OCI-LY7 (cell line): Measurements from ENCODE around the gene NF1. TPM values are rescaled to one million over a fixed set of nuclear protein-coding genes. Genes with fewer than 3 reads are reported as not detected.

Source experiments
- BruUV-seq: library from RNA; stranded (reverse); fragments of 400-500 nt; replicated peaks from 2 replicates; lab custom pipeline; 2021; lab: Mats Ljungman, UMichigan
- CTCF ChIA-PET: fragments of 300-600 bp; sonication (Branson Sonifier 250); formaldehyde crosslinking; loops from one replicate; lab custom pipeline; 2022; ENCODE audit warnings: antibody characterized with exemption; ENCODE audit not compliant: unreplicated experiment; lab: Charles Lee
- POLR2A ChIA-PET: fragments of 300-600 bp; sonication (Branson Sonifier 250); formaldehyde crosslinking; loops from one replicate; lab custom pipeline; 2022; ENCODE audit warnings: antibody characterized with exemption; lab: Charles Lee
- DNase-seq: peaks from one replicate; pipeline ENCODE4 v3.0.0-alpha.2; 2015; ENCODE audit warnings: low spot score
- H2AFZ ChIP-seq: fragments of 200-600 bp; sonication (generic), shearing (Covaris generic); 2 replicates; pipeline ENCODE4 v1.6.1; 2014; ENCODE audit warnings: mild to moderate bottlenecking, antibody characterized with exemption, low read length, moderate library complexity
- H3K27ac ChIP-seq: fragments of 200-600 bp; sonication (generic); 2 replicates; pipeline ENCODE4 v1.5.1; 2014; ENCODE audit warnings: mixed run types, low read depth, mild to moderate bottlenecking, moderate library complexity, low read length, inconsistent platforms; ENCODE audit not compliant: poor library complexity, severe bottlenecking
- H3K36me3 ChIP-seq: fragments of 200-600 bp; sonication (generic); 2 replicates; pipeline ENCODE4 v1.6.1; 2014; ENCODE audit warnings: mild to moderate bottlenecking, antibody characterized with exemption, low read length, moderate library complexity, mixed read lengths; ENCODE audit not compliant: insufficient read depth
- H3K4me1 ChIP-seq: fragments of 200-600 bp; sonication (generic); 2 replicates; pipeline ENCODE4 v1.5.1; 2014; ENCODE audit warnings: mild to moderate bottlenecking, low read length; ENCODE audit not compliant: insufficient read depth, poor library complexity, severe bottlenecking
- H3K4me2 ChIP-seq: fragments of 200-600 bp; sonication (generic); 2 replicates; pipeline ENCODE4 v1.6.1; 2014; ENCODE audit warnings: mild to moderate bottlenecking, low read length
- H3K4me3 ChIP-seq: fragments of 200-600 bp; sonication (generic); 2 replicates; pipeline ENCODE4 v1.5.1; 2014; ENCODE audit warnings: mild to moderate bottlenecking, low read depth, low read length; ENCODE audit not compliant: poor library complexity, severe bottlenecking
- H3K79me2 ChIP-seq: fragments of 200-600 bp; sonication (generic); 2 replicates; pipeline ENCODE4 v1.6.1; 2016; ENCODE audit warnings: low read depth, mild to moderate bottlenecking, low read length, moderate library complexity, mixed read lengths; ENCODE audit not compliant: insufficient read depth
- H3K9me2 ChIP-seq: fragments of 200-600 bp; sonication (generic); 2 replicates; pipeline ENCODE4 v1.6.1; 2016; ENCODE audit warnings: mild to moderate bottlenecking, low read length, mixed read lengths; ENCODE audit not compliant: insufficient read depth
- H3K9me3 ChIP-seq: fragments of 200-600 bp; sonication (generic); 2 replicates; pipeline ENCODE4 v1.6.1; 2014; ENCODE audit warnings: mild to moderate bottlenecking, mixed run types, low read length, mixed read lengths
- H4K20me1 ChIP-seq: fragments of 200-600 bp; sonication (generic); 2 replicates; pipeline ENCODE4 v1.6.1; 2014; ENCODE audit warnings: mild to moderate bottlenecking, antibody characterized with exemption, low read length, moderate library complexity, mixed read lengths; ENCODE audit not compliant: insufficient read depth
- EZH2phosphoT487 ChIP-seq: fragments of 200-600 bp; sonication (generic); IDR thresholded peaks from 2 replicates; pipeline ENCODE4 v1.6.1; 2018; ENCODE audit warnings: low read depth, borderline replicate concordance, mild to moderate bottlenecking, mixed run types, antibody characterized with exemption, low read length, moderate library complexity, mixed read lengths
- intact Hi-C: fragments of 100-400 bp; cut with micrococcal nuclease; formaldehyde crosslinking; loops from one replicate; pipeline ENCODE4 v1.10.0; 2022; ENCODE audit not compliant: unreplicated experiment
- total RNA-seq, 2 experiments: library from RNA; depleted of rRNA in 1 of 2; stranded (reverse); fragments of >200 nt in 1 of 2; shearing (Covaris generic) in 1 of 2; gene quantifications; 2 replicates each; pipeline ENCODE4 v1.2.3, GENCODE V29; 2014 to 2022
- TF ChIP-seq, protein P1 (sequence below): fragments of 200-600 bp; sonication (generic); conservative IDR thresholded peaks from 2 replicates; pipeline ENCODE4 v1.5.1; 2014; ENCODE audit warnings: mild to moderate bottlenecking, antibody characterized with exemption, low read length, moderate library complexity, mixed read lengths

NF1 gene
- total RNA-seq, 2 experiments from 2014 or later: 38.7 to 64.8 TPM

DNA sequence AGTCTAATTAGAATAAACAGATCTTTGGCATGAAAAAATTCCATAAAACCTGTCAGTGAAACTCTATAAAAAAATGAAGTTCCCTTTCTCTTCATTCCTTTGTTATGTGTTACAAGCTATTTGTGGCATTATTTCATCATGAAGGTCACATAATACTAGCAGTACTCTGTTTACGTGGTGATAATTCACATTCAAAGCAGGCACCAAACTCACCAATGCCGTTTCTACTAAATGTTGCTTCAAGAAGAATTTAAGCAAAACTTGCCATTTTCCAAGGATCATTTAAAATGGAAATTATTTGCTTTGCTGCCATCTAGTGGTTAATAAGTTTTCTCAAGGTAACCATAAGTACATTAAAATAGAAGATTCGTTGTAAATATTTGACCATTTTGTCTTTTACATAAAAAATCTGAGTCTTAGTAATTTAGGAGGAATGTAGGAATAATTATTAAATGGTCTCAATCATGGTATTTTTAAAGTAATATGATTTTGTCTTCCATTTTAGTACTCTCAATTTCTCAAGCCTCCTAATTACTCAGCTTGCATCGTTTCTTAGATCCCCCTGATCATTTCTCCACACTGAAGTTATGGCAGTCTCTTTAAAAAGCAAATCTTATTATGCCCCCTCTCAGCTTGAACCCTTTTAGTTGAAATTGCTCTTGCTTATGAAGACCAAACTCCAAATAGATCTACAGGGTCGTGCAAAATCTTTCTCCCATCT lies 121.4 kb downstream of the NF1 start:
- Histone ChIP-seq H3K4me1 (no peaks in the 10 kb centered on the region), H3K79me2 (no peaks in the 10 kb centered on the region), H2AFZ (no peak overlapping the region), H3K27ac (no peak overlapping the region), H4K20me1 (no peaks in the 10 kb centered on the region), H3K9me3 (no peaks in the 10 kb centered on the region), H3K36me3 (no peaks in the 10 kb centered on the region; the same call in 1 of the 2 replicates), H3K9me2 (no peaks in the 10 kb centered on the region), H3K4me2 (no peak overlapping the region), H3K4me3 (no peak overlapping the region)
- DNase-seq: peak; percentile 72
- intact Hi-C loops: loop anchor here (1.0 to 5.0 kb wide), 3 partner anchors 124 to 204 kb away; partner anchors contain the start of gene NF1
- POLR2A ChIA-PET: interaction anchor here (0.5 to 1.8 kb wide), 4 partner anchors 155 to 277 kb away, joined by 4 to 11 read pairs (median 6); no protein-coding TSS in a partner anchor
- CTCF ChIA-PET: interaction anchor here (0.6 kb wide), 1 partner anchor 12 kb away, joined by 4 read pairs; no protein-coding TSS in a partner anchor
- BruUV-seq: no TSS peak
- TF ChIP-seq EZH2phosphoT487: no peak
- TF ChIP-seq, protein P1, sequence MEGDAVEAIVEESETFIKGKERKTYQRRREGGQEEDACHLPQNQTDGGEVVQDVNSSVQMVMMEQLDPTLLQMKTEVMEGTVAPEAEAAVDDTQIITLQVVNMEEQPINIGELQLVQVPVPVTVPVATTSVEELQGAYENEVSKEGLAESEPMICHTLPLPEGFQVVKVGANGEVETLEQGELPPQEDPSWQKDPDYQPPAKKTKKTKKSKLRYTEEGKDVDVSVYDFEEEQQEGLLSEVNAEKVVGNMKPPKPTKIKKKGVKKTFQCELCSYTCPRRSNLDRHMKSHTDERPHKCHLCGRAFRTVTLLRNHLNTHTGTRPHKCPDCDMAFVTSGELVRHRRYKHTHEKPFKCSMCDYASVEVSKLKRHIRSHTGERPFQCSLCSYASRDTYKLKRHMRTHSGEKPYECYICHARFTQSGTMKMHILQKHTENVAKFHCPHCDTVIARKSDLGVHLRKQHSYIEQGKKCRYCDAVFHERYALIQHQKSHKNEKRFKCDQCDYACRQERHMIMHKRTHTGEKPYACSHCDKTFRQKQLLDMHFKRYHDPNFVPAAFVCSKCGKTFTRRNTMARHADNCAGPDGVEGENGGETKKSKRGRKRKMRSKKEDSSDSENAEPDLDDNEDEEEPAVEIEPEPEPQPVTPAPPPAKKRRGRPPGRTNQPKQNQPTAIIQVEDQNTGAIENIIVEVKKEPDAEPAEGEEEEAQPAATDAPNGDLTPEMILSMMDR: peak; percentile 93

DNA sequence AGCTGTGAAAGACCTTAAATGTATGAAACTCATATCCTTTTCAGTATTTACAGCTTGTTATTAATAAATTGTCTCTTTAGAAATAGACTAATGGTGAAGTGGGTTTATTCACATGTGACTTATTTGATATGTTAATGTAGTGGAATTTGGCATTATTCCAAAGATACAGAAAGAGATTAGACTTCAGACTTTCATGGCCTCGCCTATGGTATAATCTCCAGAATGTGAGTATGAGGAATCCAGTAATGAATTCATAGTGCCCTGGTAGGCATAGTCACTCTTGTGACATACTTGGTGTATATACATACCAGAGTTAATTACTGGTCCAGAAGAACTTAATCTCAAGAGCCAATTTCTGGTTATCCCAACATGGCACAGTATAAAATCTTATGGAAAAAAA lies 129.6 kb downstream of the NF1 start:
- Histone ChIP-seq H3K9me3 (no peaks in the 10 kb centered on the region), H3K4me2 (no peak overlapping the region), H3K4me1 (peaks cover 7% of the 10 kb centered on the region), H3K4me3 (no peak overlapping the region), H3K79me2 (no peaks in the 10 kb centered on the region), H3K36me3 (peaks cover 5% of the 10 kb centered on the region; the same call in 1 of the 2 replicates), H3K9me2 (no peaks in the 10 kb centered on the region), H4K20me1 (no peaks in the 10 kb centered on the region), H2AFZ (no peak overlapping the region), H3K27ac (no peak overlapping the region)
- no peak for DNase-seq
- no peak for TF ChIP-seq EZH2phosphoT487
- TF ChIP-seq, protein P1: no peak
- ChIA-PET CTCF (no interaction called here), POLR2A (no interaction called here)
- no TSS peak for BruUV-seq
- intact Hi-C loops: no loop called here

DNA sequence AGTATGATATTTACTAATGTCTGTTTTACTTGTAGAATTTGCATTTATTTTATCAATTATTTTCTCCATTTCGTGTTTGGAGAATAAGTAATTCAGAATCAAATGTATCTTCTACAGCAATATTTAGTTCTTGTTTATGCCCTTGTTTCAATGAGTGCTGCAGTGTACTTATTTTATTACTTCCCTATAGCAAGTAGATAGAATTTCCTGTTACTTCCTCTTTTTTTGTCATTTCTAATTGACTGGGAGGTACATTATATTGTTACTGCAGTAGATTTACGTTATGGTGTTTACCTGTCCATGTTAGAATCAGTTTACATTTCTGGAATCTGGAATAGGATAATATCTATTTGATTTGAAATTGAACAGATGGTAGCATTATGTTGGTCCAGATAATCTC lies 131.1 kb downstream of the NF1 start:
- DNase-seq: peak; percentile 36
- no peaks in the 10 kb centered on the region for H3K79me2 ChIP-seq
- H2AFZ ChIP-seq: no peak overlapping the region
- H3K27ac ChIP-seq: no peak overlapping the region
- ChIA-PET CTCF (no interaction called here), POLR2A (no interaction called here)
- H4K20me1 ChIP-seq: no peaks in the 10 kb centered on the region
- H3K9me2 ChIP-seq: no peaks in the 10 kb centered on the region
- intact Hi-C loops: no loop called here
- no TSS peak for BruUV-seq
- no peaks in the 10 kb centered on the region for H3K9me3 ChIP-seq
- H3K4me3 ChIP-seq: no peak overlapping the region
- TF ChIP-seq, protein P1: no peak
- no peak for TF ChIP-seq EZH2phosphoT487
- H3K4me2 ChIP-seq: no peak overlapping the region
- H3K36me3 ChIP-seq: 0 out of 2 replicates have a peak, but pooled peaks cover 9% of the 10 kb centered on the region
- peaks cover 7% of the 10 kb centered on the region for H3K4me1 ChIP-seq
